Measurements from ENCODE around the gene PIK3R1. TPM values are rescaled to one million over a fixed set of nuclear protein-coding genes. Genes with fewer than 3 reads are reported as not detected.

Gene PIK3R1
- total RNA-seq, 1 experiment from 2014 or later = 11.3 TPM

DNA sequence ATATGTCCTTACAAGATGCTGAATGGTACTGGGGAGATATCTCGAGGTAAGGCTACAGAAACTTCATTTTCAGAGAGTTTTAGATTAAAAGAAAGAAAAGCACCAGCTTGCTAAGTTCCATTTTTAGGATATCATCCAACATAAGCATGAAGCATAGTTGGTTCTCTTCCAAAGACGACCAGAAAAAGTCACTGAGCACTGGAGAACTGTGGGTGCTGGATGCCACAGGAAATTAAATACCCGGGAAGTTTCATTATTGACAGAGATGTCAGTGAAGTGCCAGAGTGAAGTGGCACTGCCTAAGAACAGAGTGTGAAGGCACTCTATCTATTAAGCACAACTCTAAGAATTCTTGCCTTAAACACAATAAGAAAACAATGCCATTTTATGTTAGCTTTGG, 76.8 kb downstream of the PIK3R1 start:
- no peaks in the 10 kb centered on the region for H3K27me3 Mint-ChIP-seq (ENCODE audit: low read depth)
- H3K23me2 ChIP-seq (ENCODE audit: insufficient read length, low read depth, low read length, poor library complexity, severe bottlenecking) = peaks cover 12% of the 10 kb centered on the region

More for the DNA sequence above, 76.8 kb downstream of the PIK3R1 start:
- Histone ChIP-seq H3K23ac (ENCODE audit: insufficient read length, low read depth, low read length) (no peak overlapping the region), H3K4me2 (ENCODE audit: insufficient read depth, insufficient read length, low read length) (no peak overlapping the region), H3K18ac (ENCODE audit: insufficient read length, low read depth, low read length) (no peak overlapping the region), H2BK20ac (ENCODE audit: low read depth, low read length, poor library complexity, severe bottlenecking) (no peak overlapping the region), H3T11ph (ENCODE audit: low read length) (no peak overlapping the region), H3K79me1 (ENCODE audit: insufficient read depth, low read depth, low read length, poor library complexity, severe bottlenecking) (no peaks in the 10 kb centered on the region), H3K4me1 (ENCODE audit: insufficient read depth, low read length) (no peaks in the 10 kb centered on the region), H4K5ac (ENCODE audit: insufficient read length, low read depth, low read length) (no peak overlapping the region), H3K79me2 (ENCODE audit: insufficient read depth, low read length) (no peaks in the 10 kb centered on the region), H3K14ac (ENCODE audit: insufficient read depth, low read length) (no peak overlapping the region), H2BK120ac (ENCODE audit: low read depth, low read length, poor library complexity, severe bottlenecking) (no peak overlapping the region), H3K9me3 (ENCODE audit: control insufficient read depth, low read depth, low read length) (no peaks in the 10 kb centered on the region), H4K8ac (replicated peaks; ENCODE audit: insufficient read length, low read depth, low read length) (no peak overlapping the region), H4K91ac (ENCODE audit: insufficient read length, low read depth, low read length) (no peak overlapping the region), H3K4ac (ENCODE audit: low read depth, low read length) (no peak overlapping the region), H3K27me3 (ENCODE audit: insufficient read depth, low read length) (no peaks in the 10 kb centered on the region), H2BK12ac (ENCODE audit: insufficient read length, low read depth, low read length) (no peak overlapping the region), H3K27ac (ENCODE audit: insufficient read length, low read depth, low read length) (no peak overlapping the region), H2BK15ac (ENCODE audit: low read depth, low read length) (no peak overlapping the region), H4K20me1 (ENCODE audit: control insufficient read depth, insufficient read depth, insufficient read length) (no peaks in the 10 kb centered on the region), H2AFZ (ENCODE audit: low read length) (no peak overlapping the region), H3K9ac (ENCODE audit: extremely low read depth, insufficient read length, low read length) (no peak overlapping the region), H3K56ac (ENCODE audit: insufficient read length, low read depth, low read length) (no peak overlapping the region), H2AK5ac (ENCODE audit: insufficient read length, low read length) (no peak overlapping the region), H2BK5ac (ENCODE audit: insufficient read length, low read length) (no peak overlapping the region)
- no peak for DNase-seq
- H3K9me3 Mint-ChIP-seq = no peaks in the 10 kb centered on the region
- WGBS (ENCODE audit: extremely low coverage, insufficient read length, low lambda C conversion rate) = no CpG with 5 or more reads among the region's 3 CpGs
- no peak overlapping the region for H3K4me3 Mint-ChIP-seq
- TF ChIP-seq, protein P1, sequence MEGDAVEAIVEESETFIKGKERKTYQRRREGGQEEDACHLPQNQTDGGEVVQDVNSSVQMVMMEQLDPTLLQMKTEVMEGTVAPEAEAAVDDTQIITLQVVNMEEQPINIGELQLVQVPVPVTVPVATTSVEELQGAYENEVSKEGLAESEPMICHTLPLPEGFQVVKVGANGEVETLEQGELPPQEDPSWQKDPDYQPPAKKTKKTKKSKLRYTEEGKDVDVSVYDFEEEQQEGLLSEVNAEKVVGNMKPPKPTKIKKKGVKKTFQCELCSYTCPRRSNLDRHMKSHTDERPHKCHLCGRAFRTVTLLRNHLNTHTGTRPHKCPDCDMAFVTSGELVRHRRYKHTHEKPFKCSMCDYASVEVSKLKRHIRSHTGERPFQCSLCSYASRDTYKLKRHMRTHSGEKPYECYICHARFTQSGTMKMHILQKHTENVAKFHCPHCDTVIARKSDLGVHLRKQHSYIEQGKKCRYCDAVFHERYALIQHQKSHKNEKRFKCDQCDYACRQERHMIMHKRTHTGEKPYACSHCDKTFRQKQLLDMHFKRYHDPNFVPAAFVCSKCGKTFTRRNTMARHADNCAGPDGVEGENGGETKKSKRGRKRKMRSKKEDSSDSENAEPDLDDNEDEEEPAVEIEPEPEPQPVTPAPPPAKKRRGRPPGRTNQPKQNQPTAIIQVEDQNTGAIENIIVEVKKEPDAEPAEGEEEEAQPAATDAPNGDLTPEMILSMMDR (conservative IDR thresholded peaks at IDR 0.05) = no peak
- H3K4me1 Mint-ChIP-seq = peaks cover 32 to 44% of the 10 kb centered on the region in 2 experiments
- H3K36me3 Mint-ChIP-seq (ENCODE audit: insufficient read depth in 1 of 3, low read depth in 3 of 3) = peaks cover 19 to 31% (median 25%) of the 10 kb centered on the region in 3 experiments; a peak in 6 of 7 replicates
- H3K27ac Mint-ChIP-seq = no peak overlapping the region

Data from H9 (cell line).